HG02678 (cell line): Measurements from ENCODE around the gene ATP9B.

Source experiments
- ATAC-seq: cut with Tn5 transposase; IDR thresholded peaks from one replicate; pipeline ENCODE4 v1.9.1; 2021; ENCODE audit warnings: mild to moderate bottlenecking, moderate library complexity; ENCODE audit not compliant: unreplicated experiment

The ATP9B gene

GRCh38 chr18:79195716-79196683 is 126.8 kb downstream of the ATP9B start:
- ATAC-seq: no peak

GRCh38 chr18:79197531-79197930 is 128.3 kb downstream of the ATP9B start:
- no peak for ATAC-seq

GRCh38 chr18:79199691-79200374 is 130.6 kb downstream of the ATP9B start:
- ATAC-seq: no peak

- ATAC-seq: no peak
These were observed 131.5 kb downstream of the ATP9B start for GRCh38 chr18:79200546-79201268.

GRCh38 chr18:79203017-79203605 is 133.9 kb downstream of the ATP9B start:
- ATAC-seq: no peak

- no peak for ATAC-seq
These were observed 136.0 kb downstream of the ATP9B start for GRCh38 chr18:79204889-79205807.

GRCh38 chr18:79206444-79206843 is 137.2 kb downstream of the ATP9B start:
- no peak for ATAC-seq

GRCh38 chr18:79208906-79209305 is 139.7 kb downstream of the ATP9B start:
- no peak for ATAC-seq

- no peak for ATAC-seq
These were observed 141.1 kb downstream of the ATP9B start for GRCh38 chr18:79210002-79210910.

GRCh38 chr18:79211844-79212243 is 142.7 kb downstream of the ATP9B start:
- ATAC-seq: no peak

GRCh38 chr18:79214056-79214455 is 144.9 kb downstream of the ATP9B start:
- no peak for ATAC-seq

- ATAC-seq: no peak
These were observed 147.0 kb downstream of the ATP9B start for GRCh38 chr18:79216176-79216575.

GRCh38 chr18:79217979-79218604 is 148.9 kb downstream of the ATP9B start:
- ATAC-seq: no peak

GRCh38 chr18:79218605-79219190 is 149.5 kb downstream of the ATP9B start:
- ATAC-seq: no peak

- no peak for ATAC-seq
These were observed 151.9 kb downstream of the ATP9B start for GRCh38 chr18:79221136-79221535.

GRCh38 chr18:79222790-79223189 is 153.6 kb downstream of the ATP9B start:
- ATAC-seq: no peak

GRCh38 chr18:79223431-79223830 is 154.2 kb downstream of the ATP9B start:
- ATAC-seq: no peak

- ATAC-seq: no peak
These were observed 155.2 kb downstream of the ATP9B start for GRCh38 chr18:79224381-79224780.
